K562 (cell line): ENCODE data around the gene PEX10. TPM values are rescaled to one million over a fixed set of nuclear protein-coding genes. Genes with fewer than 3 reads are reported as not detected.

ENCODE experiments used
- ATAC-seq: fragments of 200-7000 bp; cut with Tn5 transposase; 3 replicates; pipeline ENCODE4 v1.9.1; 2020; ENCODE audit warnings: moderate library complexity
- BruUV-seq: library from RNA; stranded (reverse); fragments of 400-500 nt; replicated peaks from 2 replicates; lab custom pipeline; 2021; lab: Mats Ljungman, UMichigan
- CTCF ChIA-PET: fragments of 300-600 bp; formaldehyde crosslinking; extraction: SDS; loops from one replicate; lab custom pipeline; 2021; ENCODE audit warnings: low intra/inter-chr PET ratio; lab: Yijun Ruan, JAX
- POLR2A ChIA-PET: fragments of 300-600, 350-650 bp; sonication (Branson Sonifier 250); formaldehyde crosslinking; extraction: SDS; loops from one replicate; lab custom pipeline; 2021; ENCODE audit warnings: antibody characterized with exemption, inconsistent platforms; lab: Yijun Ruan, JAX
- DNase-seq, 4 experiments: peaks; one replicate each; pipeline versions ENCODE4 v3.0.0 to v3.0.0-alpha.2; 2011 to 2018; ENCODE audit warnings: low spot score in 3 of 4, mixed read lengths in 3 of 4; ENCODE audit errors: extremely low read depth in 1 of 4
- FAIRE-seq: peaks from 2 replicates; lab custom pipeline; 2011; peaks lifted over from hg19 to GRCh38; lab: Jason Lieb, UNC
- H2AFZ ChIP-seq: 2 replicates; pipeline ENCODE4 v1.6.0; 2011; ENCODE audit warnings: low read depth, low read length, control low read depth, inconsistent platforms
- H3K27ac ChIP-seq: fragments of 200-600 bp; 3 replicates; pipeline ENCODE4 v1.8.0; 2011; ENCODE audit warnings: low read depth, mild to moderate bottlenecking, control low read depth, inconsistent platforms, low read length, moderate library complexity, mixed read lengths; ENCODE audit errors: extremely low read depth
- H3K27me3 ChIP-seq, 2 experiments: fragments of 300-600 bp in 1 of 2; 2 replicates in 1 of 2; 3 replicates in 1 of 2; pipeline versions ENCODE4 v1.6.0 to v1.8.0; 2011; ENCODE audit warnings: inconsistent platforms in 2 of 2, low read length in 2 of 2, mild to moderate bottlenecking in 1 of 2, mixed read lengths in 1 of 2, moderate library complexity in 1 of 2; ENCODE audit not compliant: control insufficient read depth in 2 of 2, insufficient read depth in 2 of 2
- H3K36me3 ChIP-seq: fragments of 300-600 bp; 3 replicates; pipeline ENCODE4 v1.8.0; 2011; ENCODE audit warnings: mild to moderate bottlenecking, low read length, inconsistent platforms; ENCODE audit not compliant: control insufficient read depth, insufficient read depth
- H3K4me1 ChIP-seq, 2 experiments: fragments of 200-600 bp in 1 of 2; replicated peaks in 1 of 2; 2 replicates in 1 of 2; 3 replicates in 1 of 2; pipeline versions ENCODE4 v1.5.1 to v1.8.0; 2011; ENCODE audit warnings: inconsistent platforms in 2 of 2, low read length in 2 of 2, mild to moderate bottlenecking in 1 of 2, mixed read lengths in 1 of 2, moderate library complexity in 1 of 2; ENCODE audit not compliant: control insufficient read depth in 2 of 2, insufficient read depth in 2 of 2
- H3K4me2 ChIP-seq: 2 replicates; pipeline ENCODE4 v1.6.1; 2011; ENCODE audit warnings: low read length, control low read depth, inconsistent platforms, mixed read lengths; ENCODE audit not compliant: insufficient read depth
- H3K4me3 ChIP-seq: fragments of 200-600 bp; sonication (generic), shearing (Covaris generic); 2 replicates; pipeline ENCODE4 v1.5.1; 2016; ENCODE audit warnings: control low read depth, inconsistent platforms
- H3K79me2 ChIP-seq: fragments of 200-600 bp; 3 replicates; pipeline ENCODE4 v1.8.0; 2011; ENCODE audit warnings: low read length, inconsistent platforms; ENCODE audit not compliant: control insufficient read depth, insufficient read depth
- H3K9ac ChIP-seq, 2 experiments: 2 replicates each; pipeline versions ENCODE4 v1.6.0 to v1.6.1; 2011; ENCODE audit warnings: low read depth in 2 of 2, low read length in 2 of 2, control low read depth in 1 of 2, inconsistent platforms in 1 of 2, mild to moderate bottlenecking in 1 of 2, mixed read lengths in 1 of 2; ENCODE audit not compliant: insufficient read depth in 1 of 2
- H3K9me1 ChIP-seq: one replicate; pipeline ENCODE4 v1.6.0; 2011; ENCODE audit warnings: inconsistent platforms, mild to moderate bottlenecking, low read length, moderate library complexity; ENCODE audit not compliant: control insufficient read depth, insufficient read depth
- H3K9me3 ChIP-seq: replicated peaks from 2 replicates; pipeline ENCODE4 v1.5.1; 2011; ENCODE audit warnings: low read depth, low read length, inconsistent platforms; ENCODE audit not compliant: control insufficient read depth, insufficient read depth
- H4K20me1 ChIP-seq: replicated peaks from 2 replicates; pipeline ENCODE4 v1.6.1; 2011; ENCODE audit warnings: low read length, inconsistent platforms, mixed read lengths; ENCODE audit not compliant: control insufficient read depth, insufficient read depth
- GABPB1 ChIP-seq: sonication (generic); formaldehyde crosslinking; IDR thresholded peaks from 2 replicates; pipeline ENCODE4 v1.8.0; 2022; ENCODE audit warnings: mild to moderate bottlenecking, missing genetic modification reagents
- PURB ChIP-seq: sonication (generic); formaldehyde crosslinking; IDR thresholded peaks from 2 replicates; pipeline ENCODE4 v1.9.0; 2021; ENCODE audit warnings: low read depth, mild to moderate bottlenecking, missing genetic modification reagents
- STAT5A ChIP-seq: IDR thresholded peaks from 2 replicates; pipeline ENCODE4 v1.6.1; 2012; ENCODE audit warnings: low read length, inconsistent platforms, borderline replicate concordance
- ZNF197 ChIP-seq: fragments of 200-800 bp; sonication (Bioruptor generic); IDR thresholded peaks from 2 replicates; pipeline ENCODE4 v1.6.1; 2016; ENCODE audit warnings: low read depth, missing genetic modification characterization, missing compliant biosample characterization
- ZNF324 ChIP-seq: fragments of 250-450 bp; sonication (Bioruptor Pico); IDR thresholded peaks from 2 replicates; pipeline ENCODE4 v1.4.0; 2020; ENCODE audit warnings: mild to moderate bottlenecking
- ZNF407 ChIP-seq: fragments of 450-650 bp; IDR thresholded peaks from 2 replicates; pipeline ENCODE4 v1.6.1; 2016; ENCODE audit warnings: low read depth
- ZNF778 ChIP-seq: fragments of 450-650 bp; formaldehyde crosslinking; IDR thresholded peaks from 2 replicates; pipeline ENCODE4 v1.4.0; 2020; ENCODE audit warnings: mild to moderate bottlenecking, moderate library complexity
- WGBS: fragments of 100-300 bp; shearing (Covaris generic); methylation state at CpG from one replicate; pipeline ENCODE4 v1.1.6; 2016; ENCODE audit warnings: low coverage, mixed read lengths; ENCODE audit not compliant: insufficient coverage; ENCODE audit errors: missing lambda C conversion rate; 5-methylcytosine and 5-hydroxymethylcytosine counted together
- in situ Hi-C: fragments of 300-500 bp; cut with MboI; formaldehyde crosslinking; loops from 4 replicates; pipeline ENCODE4 v1.15.0; 2018; ENCODE audit warnings: inconsistent platforms, mixed read lengths
- intact Hi-C: fragments of 100-400 bp; cut with micrococcal nuclease; formaldehyde crosslinking; loops from 2 replicates; pipeline ENCODE4 v1.14.2; 2022
- polyA plus RNA-seq, 8 experiments: library from polyadenylated mRNA; depleted of rRNA in 4 of 8; stranded (reverse) in 5 of 8; unstranded in 3 of 8; fragments of >200 nt; fragmentation: Nextera tagmentation in 2 of 8; fragmentation: Illumina TruSeq in 1 of 8; extraction: Ambion mirVana in 2 of 8; extraction: Trizol in 1 of 8; gene quantifications; 2 replicates each; pipeline versions ENCODE4 v1.2.1 to v1.2.3, GENCODE V29; 2011 to 2014; ENCODE audit warnings: inconsistent platforms in 1 of 8, missing spikeins in 1 of 8
- total RNA-seq, 7 experiments: library from RNA; depleted of rRNA in 6 of 7; stranded (reverse); fragments of >200 nt in 6 of 7; fragmentation: Illumina TruSeq in 2 of 7; extraction: Trizol in 2 of 7; gene quantifications; 2 replicates each; pipeline versions ENCODE4 v1.2.1 to v1.2.3, GENCODE V29; 2011 to 2021; ENCODE audit warnings: low replicate concordance in 1 of 7

Gene PEX10
- total and polyA plus RNA-seq, 9 of the 15 experiments (the other 6 are each of a cell fraction or from before 2014, with no cell fraction given) = 0.03 to 26.2 (median 8.7) TPM

- CTCF ChIA-PET = no interaction called here
- intact Hi-C loops = no loop called here
- no peak for FAIRE-seq
Observed at GRCh38 chr1:2445162-2445822, 32.9 kb upstream of the PEX10 start.

GRCh38 chr1:2444138-2444591 lies 31.8 kb upstream of the PEX10 start:
- Histone ChIP-seq H3K4me3 (no peak overlapping the region), H3K36me3 (no peaks in the 10 kb centered on the region), H3K4me2 (no peak overlapping the region), H3K79me2 (no peaks in the 10 kb centered on the region), H3K27me3 (peaks cover 27 to 79% of the 10 kb centered on the region in 2 experiments), H3K9me3 (no peaks in the 10 kb centered on the region), H3K4me1 (peaks cover 0 to 50% of the 10 kb centered on the region in 2 experiments; a peak in 3 of 5 replicates), H2AFZ (no peak overlapping the region), H4K20me1 (peaks cover 11% of the 10 kb centered on the region), H3K27ac (no peak overlapping the region), H3K9ac (no peak overlapping the region), H3K9me1 (no peaks in the 10 kb centered on the region)
- DNase-seq (no peak), FAIRE-seq (no peak), ATAC-seq (no peak)
- POLR2A ChIA-PET = no interaction called here
- 29% methylated on average over 24 of the region's 27 CpGs for WGBS
- in situ Hi-C loops (no loop called here), intact Hi-C loops (no loop called here)
- CTCF ChIA-PET = no interaction called here
- no TSS peak for BruUV-seq
- TF ChIP-seq PURB (CRISPR knock-in tag) (no peak), ZNF197 (CRISPR knock-in tag) (no peak), ZNF407 (no peak), ZNF778 (CRISPR knock-in tag) (no peak), ZNF324 (CRISPR knock-in tag) (no peak)

More at GRCh38 chr1:2445162-2445822, 32.9 kb upstream of the PEX10 start:
- no peak overlapping the region for H3K4me3 ChIP-seq
- in situ Hi-C loops = no loop called here
- ATAC-seq (no peak), DNase-seq (no peak)
- H3K27me3 ChIP-seq = peaks cover 22 to 78% of the 10 kb centered on the region in 2 experiments; a peak in 4 of 5 replicates
- no peak overlapping the region for H3K27ac ChIP-seq
- no peak overlapping the region for H3K9ac ChIP-seq
- BruUV-seq = no TSS peak
- POLR2A ChIA-PET = interaction anchor here (0.6 to 1.0 kb wide), 4 partner anchors 15 to 216 kb away, joined by 3 to 4 read pairs (median 3); no protein-coding TSS in a partner anchor
- H3K9me1 ChIP-seq = no peaks in the 10 kb centered on the region
- H4K20me1 ChIP-seq = peaks cover 11% of the 10 kb centered on the region
- H3K79me2 ChIP-seq = no peaks in the 10 kb centered on the region
- H2AFZ ChIP-seq = no peak overlapping the region
- no peak overlapping the region for H3K4me2 ChIP-seq
- no peaks in the 10 kb centered on the region for H3K9me3 ChIP-seq
- no peak for TF ChIP-seq GABPB1 (CRISPR knock-in tag)
- no peak for TF ChIP-seq STAT5A
- TF ChIP-seq, all 486 proteins: peak for 0
- WGBS = 4% methylated on average over 14 of the region's 16 CpGs
- no peaks in the 10 kb centered on the region for H3K36me3 ChIP-seq
- H3K4me1 ChIP-seq = peaks cover 0 to 54% of the 10 kb centered on the region in 2 experiments; a peak in 3 of 5 replicates
